SK-N-SH (cell line): ENCODE measurements around the gene C6orf136.

Source experiments
- CTCF ChIP-seq: fragments of 200-600 bp; sonication (generic); IDR thresholded peaks from 2 replicates; pipeline ENCODE4 v1.6.1; 2017; ENCODE audit warnings: antibody characterized with exemption, mild to moderate bottlenecking, moderate library complexity
- EP300 ChIP-seq, 2 experiments: IDR thresholded peaks; 2 replicates each; pipeline versions ENCODE4 v1.4.0 to v1.6.1; 2012; ENCODE audit warnings: borderline replicate concordance in 1 of 2, low read depth in 1 of 2, low read length in 1 of 2
- EZH2phosphoT487 ChIP-seq: fragments of 200-600 bp; sonication (generic); IDR thresholded peaks from 2 replicates; pipeline ENCODE4 v1.6.1; 2017; ENCODE audit warnings: low read depth, mixed run types, mild to moderate bottlenecking, antibody characterized with exemption, moderate library complexity, borderline replicate concordance
- FOSL2 ChIP-seq: IDR thresholded peaks from 2 replicates; pipeline ENCODE4 v1.4.0; 2012; ENCODE audit warnings: low read depth, mild to moderate bottlenecking, moderate library complexity, borderline replicate concordance
- GATA2 ChIP-seq: sonication (generic); formaldehyde crosslinking; IDR thresholded peaks from 2 replicates; pipeline ENCODE4 v1.5.0; 2020; ENCODE audit warnings: mild to moderate bottlenecking, missing genetic modification reagents
- MAX ChIP-seq: IDR thresholded peaks from 2 replicates; pipeline ENCODE4 v1.4.0; 2012; ENCODE audit warnings: low read depth
- MEF2A ChIP-seq: IDR thresholded peaks from 2 replicates; pipeline ENCODE4 v1.4.0; 2012; ENCODE audit warnings: low read depth, borderline replicate concordance
- POLR2AphosphoS5 ChIP-seq: IDR thresholded peaks from 2 replicates; pipeline ENCODE4 v1.6.1; 2012; ENCODE audit warnings: low read depth, low read length
- REST ChIP-seq: IDR thresholded peaks from 2 replicates; pipeline ENCODE4 v1.6.1; 2012; ENCODE audit warnings: mild to moderate bottlenecking, low read depth, low read length, moderate library complexity
- RFX5 ChIP-seq: IDR thresholded peaks from 2 replicates; pipeline ENCODE4 v1.6.1; 2012; ENCODE audit warnings: mild to moderate bottlenecking, improper control_type of control experiment, low read length
- RXRA ChIP-seq: IDR thresholded peaks from 2 replicates; pipeline ENCODE4 v1.4.0; 2012; ENCODE audit warnings: low read depth, mild to moderate bottlenecking, borderline replicate concordance
- SMC3 ChIP-seq: IDR thresholded peaks from 2 replicates; pipeline ENCODE4 v1.6.1; 2012; ENCODE audit warnings: low read depth, low read length, improper control_type of control experiment
- USF2 ChIP-seq: fragments of 150-350 bp; IDR thresholded peaks from 2 replicates; pipeline ENCODE4 v1.6.1; 2017; ENCODE audit warnings: antibody characterized with exemption, low read length, low read depth, borderline replicate concordance
- ZBTB33 ChIP-seq: IDR thresholded peaks from 2 replicates; pipeline ENCODE4 v1.4.0; 2012; ENCODE audit warnings: low read depth, borderline replicate concordance

GRCh38 chr6:30700340-30700739, 53.4 kb downstream of the C6orf136 start:
- no peak for TF ChIP-seq CTCF
- TF ChIP-seq EP300 (IDR thresholded peaks at IDR 0.05; ENCODE audit: borderline replicate concordance in 1 of 2, low read depth in 1 of 2, low read length in 1 of 2) = no peak
- no peak for TF ChIP-seq RXRA
- no peak for TF ChIP-seq MEF2A
- TF ChIP-seq POLR2AphosphoS5 = no peak
- no peak for TF ChIP-seq ZBTB33
- no peak for TF ChIP-seq RFX5
- no peak for TF ChIP-seq SMC3
- TF ChIP-seq MAX = no peak
- TF ChIP-seq GATA2 (CRISPR knock-in tag) = no peak
- TF ChIP-seq FOSL2 = no peak
- TF ChIP-seq EZH2phosphoT487 = no peak
- TF ChIP-seq REST = no peak
- TF ChIP-seq USF2 = no peak
